PC-3 (cell line): ENCODE data around the gene ATG7.

Experiments
- EZH2 ChIP-seq: fragments of 300-600 bp; sonication (generic); IDR thresholded peaks from one replicate; pipeline ENCODE4 v1.6.1; 2017; ENCODE audit warnings: antibody characterized with exemption, mild to moderate bottlenecking, low read length; ENCODE audit not compliant: unreplicated experiment
- EZH2phosphoT487 ChIP-seq: fragments of 300-600 bp; sonication (generic); IDR thresholded peaks from 2 replicates; pipeline ENCODE4 v1.6.1; 2018; ENCODE audit warnings: mild to moderate bottlenecking, antibody characterized with exemption, low read length, borderline replicate concordance
- TF ChIP-seq, protein P1 (sequence below): fragments of 300-600 bp; sonication (generic); conservative IDR thresholded peaks from 2 replicates; pipeline ENCODE4 v1.5.1; 2017; ENCODE audit warnings: antibody characterized with exemption, low read depth, mild to moderate bottlenecking, low read length

DNA sequence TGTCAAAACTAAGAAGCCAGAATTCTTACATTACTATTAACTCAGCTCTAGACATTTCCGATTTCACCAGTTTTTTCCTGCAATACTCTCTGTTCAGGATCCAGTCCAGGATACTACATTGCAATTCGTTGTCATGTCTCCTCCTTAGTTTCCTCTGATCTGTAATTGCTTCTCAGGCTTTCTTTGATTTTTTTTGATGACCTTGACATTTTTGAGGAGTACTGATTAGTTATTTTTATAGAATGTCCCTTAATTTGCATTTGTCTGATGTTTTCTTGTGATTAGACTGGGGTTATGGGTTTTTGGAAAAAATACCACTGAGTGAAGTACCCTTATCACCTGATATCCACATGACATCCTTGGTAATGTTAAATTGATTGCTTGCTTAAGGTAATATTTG is 57.6 kb downstream of the ATG7 start:
- TF ChIP-seq, protein P1, sequence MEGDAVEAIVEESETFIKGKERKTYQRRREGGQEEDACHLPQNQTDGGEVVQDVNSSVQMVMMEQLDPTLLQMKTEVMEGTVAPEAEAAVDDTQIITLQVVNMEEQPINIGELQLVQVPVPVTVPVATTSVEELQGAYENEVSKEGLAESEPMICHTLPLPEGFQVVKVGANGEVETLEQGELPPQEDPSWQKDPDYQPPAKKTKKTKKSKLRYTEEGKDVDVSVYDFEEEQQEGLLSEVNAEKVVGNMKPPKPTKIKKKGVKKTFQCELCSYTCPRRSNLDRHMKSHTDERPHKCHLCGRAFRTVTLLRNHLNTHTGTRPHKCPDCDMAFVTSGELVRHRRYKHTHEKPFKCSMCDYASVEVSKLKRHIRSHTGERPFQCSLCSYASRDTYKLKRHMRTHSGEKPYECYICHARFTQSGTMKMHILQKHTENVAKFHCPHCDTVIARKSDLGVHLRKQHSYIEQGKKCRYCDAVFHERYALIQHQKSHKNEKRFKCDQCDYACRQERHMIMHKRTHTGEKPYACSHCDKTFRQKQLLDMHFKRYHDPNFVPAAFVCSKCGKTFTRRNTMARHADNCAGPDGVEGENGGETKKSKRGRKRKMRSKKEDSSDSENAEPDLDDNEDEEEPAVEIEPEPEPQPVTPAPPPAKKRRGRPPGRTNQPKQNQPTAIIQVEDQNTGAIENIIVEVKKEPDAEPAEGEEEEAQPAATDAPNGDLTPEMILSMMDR = no peak
- TF ChIP-seq EZH2 (no peak), EZH2phosphoT487 (no peak)
